CD4-positive, CD25-positive, alpha-beta regulatory T cell (primary cell): Measurements from ENCODE around the gene ZNF672. TPM values are rescaled to one million over a fixed set of nuclear protein-coding genes. Genes with fewer than 3 reads are reported as not detected.
"Not testable (repeated sequence)": the region's sequence is repeated elsewhere in the genome, so short reads cannot be mapped to it uniquely, and the experiment has no call there.

Experiments used
- ATAC-seq, 2 donors: fragments of 150-1000 bp; cut with Tn5 transposase; one replicate each; pipeline ENCODE4 v1.10.0; 2021; ENCODE audit warnings: low read depth in 2 of 2, moderate number of reproducible peaks in 2 of 2, moderate library complexity in 1 of 2
- DNase-seq, 3 donors: peaks; one replicate each; pipeline versions ENCODE4 v3.0.0 to v3.0.0-alpha.2; 2012 to 2022; ENCODE audit warnings: mixed read lengths in 1 of 3
- H3K27ac ChIP-seq: one replicate; pipeline ENCODE4 v1.7.0; 2013; ENCODE audit warnings: mild to moderate bottlenecking, low read length; ENCODE audit not compliant: insufficient read depth, poor library complexity, severe bottlenecking
- H3K27me3 ChIP-seq: one replicate; pipeline ENCODE4 v1.7.0; 2013; ENCODE audit warnings: low read length; ENCODE audit not compliant: control insufficient read depth, insufficient read depth
- H3K36me3 ChIP-seq: one replicate; pipeline ENCODE4 v1.7.0; 2013; ENCODE audit warnings: mild to moderate bottlenecking, low read length, moderate library complexity; ENCODE audit not compliant: control insufficient read depth, insufficient read depth
- H3K4me1 ChIP-seq: 2 replicates; pipeline ENCODE4 v1.7.0; 2013; ENCODE audit warnings: mild to moderate bottlenecking, low read length; ENCODE audit not compliant: insufficient read depth, control insufficient read depth, poor library complexity, severe bottlenecking
- H3K4me3 ChIP-seq: one replicate; pipeline ENCODE4 v1.7.0; 2013; ENCODE audit warnings: low read depth, mild to moderate bottlenecking, low read length, moderate library complexity
- H3K9me3 ChIP-seq, 2 experiments: 1 replicate in 1 of 2; 2 replicates in 1 of 2; pipeline ENCODE4 v1.7.0; 2013; ENCODE audit warnings: low read length in 2 of 2, mild to moderate bottlenecking in 1 of 2, moderate library complexity in 1 of 2; ENCODE audit not compliant: control insufficient read depth in 2 of 2
- H3K27ac Mint-ChIP-seq, 3 donors: one replicate each; pipeline ENCODE4 v1.8.0; 2020 to 2022; ENCODE audit warnings: mild to moderate bottlenecking in 3 of 3, mixed read lengths in 3 of 3, moderate library complexity in 2 of 3
- H3K27me3 Mint-ChIP-seq: one replicate; pipeline ENCODE4 v1.8.0; 2022; ENCODE audit warnings: mild to moderate bottlenecking, mixed read lengths
- H3K36me3 Mint-ChIP-seq: one replicate; pipeline ENCODE4 v1.8.0; 2020; ENCODE audit warnings: mixed read lengths
- H3K4me1 Mint-ChIP-seq, 4 donors: one replicate each; pipeline ENCODE4 v1.8.0; 2020 to 2022; ENCODE audit warnings: mixed read lengths in 4 of 4, mild to moderate bottlenecking in 1 of 4
- H3K4me3 Mint-ChIP-seq, 4 donors: one replicate each; pipeline ENCODE4 v1.8.0; 2020 to 2022; ENCODE audit warnings: mild to moderate bottlenecking in 4 of 4, mixed read lengths in 4 of 4, moderate library complexity in 3 of 4
- H3K9me3 Mint-ChIP-seq, 7 donors: one replicate each; pipeline ENCODE4 v1.8.0; 2020 to 2022; ENCODE audit warnings: mixed read lengths in 7 of 7, mild to moderate bottlenecking in 3 of 7, moderate library complexity in 2 of 7
- polyA plus RNA-seq, 4 donors: library from polyadenylated mRNA; unstranded; fragments of 300-500 nt; fragmentation: Illumina TruSeq; gene quantifications; one replicate each; pipeline ENCODE4 v1.2.3, GENCODE V29; 2021
- total RNA-seq: library from RNA; stranded (reverse); gene quantifications from one replicate; pipeline ENCODE4 v1.2.3, GENCODE V29; 2022

The ZNF672 gene
- total and polyA plus RNA-seq, 5 donors from 2014 or later: 24.8 to 39.1 (median 29.9) TPM

GRCh38 chr1:248798791-248799190, 39.2 kb upstream of the ZNF672 start:
- H3K27me3 Mint-ChIP-seq: peaks cover 29% of the 10 kb centered on the region
- H3K36me3 Mint-ChIP-seq: peaks cover 2% of the 10 kb centered on the region
- no peaks in the 10 kb centered on the region for H3K4me1 Mint-ChIP-seq
- H3K9me3 ChIP-seq: peaks cover 4 to 17% of the 10 kb centered on the region in 2 experiments
- H3K4me3 Mint-ChIP-seq: no peak overlapping the region
- no peak overlapping the region for H3K27ac Mint-ChIP-seq
- peaks cover 2 to 15% (median 4%) of the 10 kb centered on the region in 7 donors for H3K9me3 Mint-ChIP-seq
- no peak for DNase-seq
- no peak overlapping the region for H3K4me3 ChIP-seq
- no peaks in the 10 kb centered on the region for H3K27me3 ChIP-seq
- H3K27ac ChIP-seq: no peak overlapping the region
- no peak for ATAC-seq
- H3K4me1 ChIP-seq: no peaks in the 10 kb centered on the region
- H3K36me3 ChIP-seq: no peaks in the 10 kb centered on the region

GRCh38 chr1:248800459-248800858, 37.6 kb upstream of the ZNF672 start:
- H3K4me3 ChIP-seq: no peak overlapping the region
- no peaks in the 10 kb centered on the region for H3K36me3 ChIP-seq
- H3K9me3 Mint-ChIP-seq: peaks cover 1 to 6% (median 4%) of the 10 kb centered on the region in 7 donors
- no peak overlapping the region for H3K27ac Mint-ChIP-seq
- ATAC-seq: no peak
- peak overlapping the region in 1 of 4 donors; percentile 29 for H3K4me3 Mint-ChIP-seq
- DNase-seq: no peak
- no peak overlapping the region for H3K27ac ChIP-seq
- H3K27me3 Mint-ChIP-seq: peaks cover 25% of the 10 kb centered on the region
- peaks cover 0 to 9% (median 0%) of the 10 kb centered on the region in 4 donors for H3K4me1 Mint-ChIP-seq
- peaks cover 3 to 4% of the 10 kb centered on the region in 2 experiments for H3K9me3 ChIP-seq
- no peaks in the 10 kb centered on the region for H3K27me3 ChIP-seq
- no peaks in the 10 kb centered on the region for H3K4me1 ChIP-seq
- H3K36me3 Mint-ChIP-seq: peaks cover 3% of the 10 kb centered on the region

DNA sequence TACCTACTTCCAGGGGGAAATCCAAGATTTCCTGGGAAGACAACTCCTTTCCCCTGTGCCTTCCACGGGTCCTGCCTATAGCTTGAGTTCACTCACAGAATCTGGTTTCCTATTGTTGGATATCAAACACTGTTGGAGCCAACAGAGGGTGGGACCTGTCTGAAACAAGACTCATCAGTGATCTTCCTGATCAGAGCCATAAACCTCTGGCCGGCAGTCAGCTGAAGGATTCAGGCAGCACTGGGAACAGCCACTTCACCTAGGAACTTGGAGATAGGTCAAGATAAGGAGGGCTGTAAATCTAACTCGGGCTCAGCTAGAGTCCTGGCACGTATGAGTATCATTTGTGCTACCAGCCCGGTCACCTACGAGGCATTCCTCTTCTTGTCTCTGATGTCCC, 35.6 kb upstream of the ZNF672 start:
- no peaks in the 10 kb centered on the region for H3K36me3 ChIP-seq
- Mint-ChIP-seq H3K27ac (no peak overlapping the region), H3K36me3 (peaks cover 3% of the 10 kb centered on the region), H3K4me3 (no peak overlapping the region), H3K9me3 (peaks cover 0 to 2% (median 0%) of the 10 kb centered on the region in 7 donors), H3K4me1 (peaks cover 0 to 15% (median 0%) of the 10 kb centered on the region in 4 donors), H3K27me3 (peaks cover 16% of the 10 kb centered on the region)
- H3K4me1 ChIP-seq: no peaks in the 10 kb centered on the region
- H3K9me3 ChIP-seq: no peaks in the 10 kb centered on the region
- ATAC-seq (no peak), DNase-seq (no peak)
- H3K27ac ChIP-seq: no peak overlapping the region
- no peak overlapping the region for H3K4me3 ChIP-seq
- H3K27me3 ChIP-seq: no peaks in the 10 kb centered on the region

GRCh38 chr1:248803501-248803900, 34.5 kb upstream of the ZNF672 start:
- not testable (repeated sequence) for H3K27me3 ChIP-seq, H3K27ac ChIP-seq, H3K36me3 ChIP-seq, H3K27ac Mint-ChIP-seq, H3K4me1 ChIP-seq, H3K36me3 Mint-ChIP-seq, H3K9me3 Mint-ChIP-seq, ATAC-seq, DNase-seq, H3K9me3 ChIP-seq, H3K4me3 ChIP-seq, H3K4me3 Mint-ChIP-seq
- peaks cover 11% of the 10 kb centered on the region for H3K27me3 Mint-ChIP-seq
- peaks cover 0 to 15% (median 0%) of the 10 kb centered on the region in 4 donors for H3K4me1 Mint-ChIP-seq

DNA sequence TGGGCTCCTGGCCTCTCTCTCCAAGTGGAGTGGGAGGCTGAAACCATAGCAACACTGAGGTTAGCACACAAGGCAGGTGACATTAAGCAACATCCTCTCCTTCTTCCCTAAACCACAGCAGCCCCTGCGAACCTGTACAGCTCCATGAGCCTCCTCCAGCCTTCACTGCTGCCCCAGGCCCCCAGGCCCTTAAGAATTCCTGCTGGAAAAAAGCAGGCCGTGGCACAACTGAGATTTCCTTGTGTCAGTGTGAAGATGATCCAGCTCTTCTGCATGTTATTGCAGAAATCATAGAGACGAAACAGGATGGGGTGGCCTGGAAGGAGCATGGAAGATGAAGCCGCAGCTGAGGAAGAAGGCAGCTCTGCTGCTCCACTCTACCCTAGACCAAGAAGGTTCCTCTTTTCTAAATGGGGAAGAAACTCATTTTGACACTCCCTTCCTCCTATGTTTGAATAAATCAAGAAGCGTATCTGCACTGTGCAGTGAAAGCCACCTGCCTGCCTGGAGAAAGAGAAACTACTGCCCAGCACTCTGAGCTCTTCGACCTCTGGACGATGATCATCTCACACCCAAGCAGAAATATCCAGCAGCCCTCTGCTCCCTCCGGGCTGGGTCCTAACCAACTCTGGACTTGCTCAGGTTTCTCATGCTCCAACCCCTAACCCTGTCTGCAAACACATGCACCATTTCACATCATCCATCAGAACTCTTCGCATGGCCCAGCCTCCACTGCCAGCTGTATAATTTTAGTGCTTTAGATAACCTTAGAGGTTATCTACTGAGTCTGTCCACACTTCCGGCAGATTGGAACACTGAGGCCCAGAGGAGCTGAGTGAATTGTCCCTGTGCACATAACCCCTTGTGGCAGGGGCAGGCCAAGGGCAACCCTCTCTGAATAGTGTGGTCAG, 33.0 kb upstream of the ZNF672 start:
- Histone ChIP-seq H3K9me3 (no peaks in the 10 kb centered on the region), H3K27me3 (no peaks in the 10 kb centered on the region), H3K4me1 (no peaks in the 10 kb centered on the region), H3K4me3 (no peak overlapping the region), H3K36me3 (no peaks in the 10 kb centered on the region), H3K27ac (no peak overlapping the region)
- H3K27ac Mint-ChIP-seq: peak overlapping the region; percentile 30 to 78 (median 32)
- no peak for DNase-seq
- peak; percentile 31 to 56 for ATAC-seq
- H3K27me3 Mint-ChIP-seq: peaks cover 4% of the 10 kb centered on the region
- H3K36me3 Mint-ChIP-seq: peaks cover 3% of the 10 kb centered on the region
- no peak overlapping the region for H3K4me3 Mint-ChIP-seq
- peaks cover 0 to 2% (median 0%) of the 10 kb centered on the region in 7 donors for H3K9me3 Mint-ChIP-seq
- H3K4me1 Mint-ChIP-seq: peaks cover 0 to 15% (median 2%) of the 10 kb centered on the region in 4 donors

- H3K27ac ChIP-seq: no peak overlapping the region
- no peak for DNase-seq
- no peaks in the 10 kb centered on the region for H3K36me3 ChIP-seq
- Mint-ChIP-seq H3K27me3 (peaks cover 4% of the 10 kb centered on the region), H3K36me3 (peaks cover 3% of the 10 kb centered on the region), H3K27ac (peak overlapping the region in 2 of 3 donors; percentile 30 to 48), H3K4me3 (no peak overlapping the region), H3K9me3 (peaks cover 0 to 2% (median 0%) of the 10 kb centered on the region in 7 donors), H3K4me1 (peaks cover 0 to 15% (median 2%) of the 10 kb centered on the region in 4 donors)
- H3K27me3 ChIP-seq: no peaks in the 10 kb centered on the region
- H3K4me3 ChIP-seq: no peak overlapping the region
- no peak for ATAC-seq
- no peaks in the 10 kb centered on the region for H3K4me1 ChIP-seq
- no peaks in the 10 kb centered on the region for H3K9me3 ChIP-seq
These were observed 32.1 kb upstream of the ZNF672 start for GRCh38 chr1:248805876-248806275.

- H3K36me3 Mint-ChIP-seq: peaks cover 8% of the 10 kb centered on the region
- Histone ChIP-seq H3K4me3 (no peak overlapping the region), H3K36me3 (peaks cover 2% of the 10 kb centered on the region), H3K4me1 (no peaks in the 10 kb centered on the region), H3K27me3 (no peaks in the 10 kb centered on the region), H3K9me3 (no peaks in the 10 kb centered on the region), H3K27ac (no peak overlapping the region)
- H3K9me3 Mint-ChIP-seq: peaks cover 0 to 2% (median 0%) of the 10 kb centered on the region in 7 donors
- peak; percentile 11 to 60 (median 38) for DNase-seq
- no peak overlapping the region for H3K4me3 Mint-ChIP-seq
- peak overlapping the region in 2 of 3 donors; percentile 41 to 67 for H3K27ac Mint-ChIP-seq
- peaks cover 0 to 15% (median 2%) of the 10 kb centered on the region in 4 donors for H3K4me1 Mint-ChIP-seq
- ATAC-seq: peak; percentile 52 to 72
- no peaks in the 10 kb centered on the region for H3K27me3 Mint-ChIP-seq
These were observed 30.8 kb upstream of the ZNF672 start for GRCh38 chr1:248807067-248807737.
